AG04450 (cell line): Measurements from ENCODE around the gene ANXA5. TPM values are rescaled to one million over a fixed set of nuclear protein-coding genes. Genes with fewer than 3 reads are reported as not detected.

Experiments used
- CTCF ChIA-PET: fragments of 300-600, 350-600 bp; formaldehyde crosslinking; extraction: SDS; loops from one replicate; lab custom pipeline; 2022; ENCODE audit warnings: antibody characterized with exemption, inconsistent platforms; lab: Charles Lee
- POLR2A ChIA-PET: fragments of 350-600 bp; formaldehyde crosslinking; extraction: SDS; loops from one replicate; lab custom pipeline; 2021; ENCODE audit warnings: antibody characterized with exemption, inconsistent platforms; lab: Yijun Ruan, JAX
- DNase-seq: peaks from one replicate; pipeline ENCODE4 v3.0.0-alpha.2; 2011; ENCODE audit warnings: low read depth, low spot score
- H3K27ac ChIP-seq: one replicate; pipeline ENCODE4 v1.5.1; 2012; ENCODE audit warnings: low read depth, low read length, control low read depth
- H3K27me3 ChIP-seq: one replicate; pipeline ENCODE4 v1.6.0; 2012; ENCODE audit warnings: low read length; ENCODE audit not compliant: control insufficient read depth, insufficient read depth
- H3K4me3 ChIP-seq: 2 replicates; pipeline ENCODE4 v1.5.1; 2011; ENCODE audit warnings: mild to moderate bottlenecking, low read depth, low read length, control low read depth
- H3K9me3 ChIP-seq: 2 replicates; pipeline ENCODE4 v1.5.1; 2012; ENCODE audit warnings: low read length; ENCODE audit not compliant: control insufficient read depth, insufficient read depth
- CTCF ChIP-seq: IDR thresholded peaks from 2 replicates; pipeline ENCODE4 v1.5.1; 2011; ENCODE audit warnings: low read depth, low read length, control low read depth, inconsistent platforms
- polyA plus RNA-seq: library from polyadenylated mRNA; depleted of rRNA; stranded (reverse); fragments of >200 nt; gene quantifications from 2 replicates; pipeline ENCODE4 v1.2.3, GENCODE V29; 2011

ANXA5 gene
- polyA plus RNA-seq, 1 experiment: 2,093 TPM

DNA sequence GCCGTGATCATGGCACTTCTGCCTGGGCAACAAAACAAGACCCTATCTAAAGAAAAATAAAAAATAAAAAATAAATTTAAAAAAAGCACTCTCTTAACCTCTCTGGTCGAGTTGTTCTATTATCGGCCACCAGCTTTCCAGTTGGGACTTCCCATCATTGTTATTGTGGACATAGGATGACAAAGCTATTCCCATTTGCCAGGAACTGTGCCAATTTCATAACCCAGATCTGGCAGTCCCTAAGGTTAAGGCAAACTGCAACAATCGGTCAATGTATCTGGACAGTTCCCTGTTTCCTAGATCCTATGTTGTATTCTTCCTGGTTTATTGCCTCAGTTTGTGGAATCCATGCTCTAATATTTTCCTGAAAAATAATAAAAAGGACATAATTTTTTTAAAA lies 17.8 kb upstream of the ANXA5 start:
- Histone ChIP-seq H3K27ac (no peak overlapping the region), H3K27me3 (no peaks in the 10 kb centered on the region), H3K9me3 (no peaks in the 10 kb centered on the region), H3K4me3 (no peak overlapping the region)
- no peak for DNase-seq
- POLR2A ChIA-PET: interaction anchor here (1.1 kb wide), 1 partner anchor 18 kb away, joined by 7 read pairs; the partner anchor contains the start of gene ANXA5
- CTCF ChIA-PET: interaction anchor here (1.1 to 1.4 kb wide), 3 partner anchors 11 to 252 kb away, joined by 3 to 4 read pairs (median 4); no protein-coding TSS in a partner anchor
- TF ChIP-seq CTCF: no peak

- POLR2A ChIA-PET: interaction anchor here (2.1 kb wide), 1 partner anchor 15 kb away, joined by 7 read pairs; no protein-coding TSS in a partner anchor
- CTCF ChIA-PET: interaction anchor here (1.1 to 2.6 kb wide), 3 partner anchors 13 to 462 kb away, joined by 3 to 10 read pairs (median 3); no protein-coding TSS in a partner anchor
- Histone ChIP-seq H3K27ac (no peak overlapping the region), H3K27me3 (no peaks in the 10 kb centered on the region), H3K4me3 (no peak overlapping the region), H3K9me3 (no peaks in the 10 kb centered on the region)
- DNase-seq: no peak
- TF ChIP-seq CTCF: no peak
Measured at GRCh38 chr4:121712783-121713182, 16.0 kb upstream of the ANXA5 start.

GRCh38 chr4:121712001-121712651 lies 15.3 kb upstream of the ANXA5 start:
- no peak for DNase-seq
- Histone ChIP-seq H3K4me3 (peak overlapping the region; percentile 12; the same call in 1 of the 2 replicates), H3K27ac (peak overlapping the region; percentile 89), H3K9me3 (no peaks in the 10 kb centered on the region), H3K27me3 (no peaks in the 10 kb centered on the region)
- ChIA-PET POLR2A (interaction anchor here (1.1 to 2.1 kb wide), 5 partner anchors 16 to 78 kb away, joined by 4 to 39 read pairs (median 5); partner anchors contain the start of gene ANXA5), CTCF (interaction anchor here (1.0 to 2.6 kb wide), 5 partner anchors 14 to 462 kb away, joined by 3 to 10 read pairs (median 3); no protein-coding TSS in a partner anchor)
- TF ChIP-seq CTCF: no peak

DNA sequence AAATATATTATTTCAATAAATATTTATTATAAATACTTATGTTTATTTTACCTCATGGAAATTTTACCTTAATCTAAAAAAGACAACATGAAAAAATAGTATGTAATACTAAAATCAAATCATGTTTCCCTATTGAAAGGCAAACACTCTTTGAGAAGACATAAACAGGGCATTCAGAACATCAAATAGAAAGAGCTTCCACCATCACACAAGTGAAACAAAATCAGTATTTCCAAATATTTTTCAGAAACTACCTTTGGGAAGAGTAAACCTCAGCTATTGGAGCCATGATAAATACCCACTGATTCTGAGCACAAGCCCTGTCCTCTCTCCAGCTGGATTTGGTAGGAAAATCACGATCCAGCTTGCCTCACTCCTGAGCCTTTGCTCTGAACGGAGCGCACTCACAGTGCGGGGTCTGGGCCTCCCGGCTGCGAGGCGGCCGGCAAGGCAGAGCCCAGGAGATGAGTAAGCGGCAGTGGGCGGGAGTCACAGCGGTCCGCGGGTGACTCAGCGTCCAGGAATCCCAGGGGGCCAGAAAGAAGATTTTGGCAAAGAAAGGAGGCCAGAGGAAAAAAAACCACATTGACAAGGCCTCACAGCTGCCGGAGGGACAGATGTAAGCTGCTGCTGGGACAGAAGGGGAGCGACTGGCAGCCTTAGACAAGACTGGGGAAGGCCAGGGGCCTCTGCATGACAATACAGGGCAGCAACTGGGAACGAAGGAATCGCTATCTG lies 14.7 kb upstream of the ANXA5 start:
- no peak for TF ChIP-seq CTCF
- ChIA-PET CTCF (interaction anchor here (1.0 to 2.6 kb wide), 6 partner anchors 14 to 249 kb away, joined by 3 to 10 read pairs (median 3); partner anchors contain the start of gene ANXA5), POLR2A (interaction anchor here (0.6 to 2.1 kb wide), 6 partner anchors 15 to 457 kb away, joined by 4 to 39 read pairs (median 5); partner anchors contain the start of gene ANXA5)
- H3K27ac ChIP-seq: peak overlapping the region; percentile 89
- H3K4me3 ChIP-seq: peak overlapping the region; percentile 55
- H3K27me3 ChIP-seq: no peaks in the 10 kb centered on the region
- DNase-seq: peak; percentile 94
- no peaks in the 10 kb centered on the region for H3K9me3 ChIP-seq
